ENCODE data around the gene CCDC88A.
"Not testable (repeated sequence)": the region's sequence is repeated elsewhere in the genome, so short reads cannot be mapped to it uniquely, and the experiment has no call there.

CCDC88A gene

GRCh38 chr2:55421326-55421725, 1.7 kb upstream of the CCDC88A start:
- DNase-seq (ENCODE audit: low read depth in 2 of 2), result no peak

GRCh38 chr2:55420871-55421270, 1.2 kb upstream of the CCDC88A start:
- DNase-seq (ENCODE audit: low read depth in 2 of 2), result no peak

GRCh38 chr2:55420439-55420725, 726 bp upstream of the CCDC88A start:
- no peak for DNase-seq (ENCODE audit: low read depth in 2 of 2)

DNA sequence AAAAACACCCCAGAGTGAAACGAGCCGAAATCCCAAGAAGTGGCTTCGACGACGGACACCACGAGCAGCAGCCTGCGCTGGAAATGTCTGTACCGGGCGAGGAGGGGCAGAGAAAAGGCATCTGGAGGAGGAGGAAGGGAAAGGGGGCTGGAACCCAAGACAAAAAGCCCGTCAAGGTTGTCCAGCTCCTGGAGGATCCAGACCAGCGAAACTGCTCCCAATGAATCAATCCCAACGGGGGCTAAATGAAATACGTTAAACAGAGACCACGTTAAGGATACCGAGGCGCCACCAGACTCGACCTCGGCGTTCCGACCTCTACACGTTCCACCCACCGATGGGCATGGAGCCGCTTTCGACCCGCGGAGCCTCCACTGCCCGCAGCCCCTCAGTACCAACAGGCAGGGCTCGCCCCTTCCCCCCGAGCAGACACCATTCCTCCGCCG, 400 bp downstream of the CCDC88A start:
- DNase-seq (ENCODE audit: low read depth in 2 of 2), result no peak

GRCh38 chr2:55418512-55419232, 984 bp downstream of the CCDC88A start:
- DNase-seq (ENCODE audit: low read depth in 2 of 2), result no peak

DNA sequence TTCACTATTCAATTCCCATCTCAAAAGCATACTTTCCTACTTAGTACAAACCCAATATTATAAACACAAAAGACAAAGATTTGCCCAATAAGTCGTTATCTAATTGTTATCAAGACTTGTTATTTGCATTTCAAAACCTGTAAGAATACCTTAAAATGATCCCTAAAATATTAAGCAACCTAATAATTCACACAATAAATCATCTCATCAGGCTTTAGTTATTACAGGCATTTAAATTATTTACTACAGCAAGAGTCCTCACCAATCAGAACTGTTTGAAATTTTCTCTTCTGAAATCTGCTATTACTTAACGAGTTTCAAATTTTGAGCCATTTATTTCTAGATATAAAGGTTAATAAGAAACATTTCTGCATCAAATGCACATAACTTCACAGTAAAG, 1.6 kb downstream of the CCDC88A start:
- DNase-seq (ENCODE audit: low read depth in 2 of 2), result no peak

DNA sequence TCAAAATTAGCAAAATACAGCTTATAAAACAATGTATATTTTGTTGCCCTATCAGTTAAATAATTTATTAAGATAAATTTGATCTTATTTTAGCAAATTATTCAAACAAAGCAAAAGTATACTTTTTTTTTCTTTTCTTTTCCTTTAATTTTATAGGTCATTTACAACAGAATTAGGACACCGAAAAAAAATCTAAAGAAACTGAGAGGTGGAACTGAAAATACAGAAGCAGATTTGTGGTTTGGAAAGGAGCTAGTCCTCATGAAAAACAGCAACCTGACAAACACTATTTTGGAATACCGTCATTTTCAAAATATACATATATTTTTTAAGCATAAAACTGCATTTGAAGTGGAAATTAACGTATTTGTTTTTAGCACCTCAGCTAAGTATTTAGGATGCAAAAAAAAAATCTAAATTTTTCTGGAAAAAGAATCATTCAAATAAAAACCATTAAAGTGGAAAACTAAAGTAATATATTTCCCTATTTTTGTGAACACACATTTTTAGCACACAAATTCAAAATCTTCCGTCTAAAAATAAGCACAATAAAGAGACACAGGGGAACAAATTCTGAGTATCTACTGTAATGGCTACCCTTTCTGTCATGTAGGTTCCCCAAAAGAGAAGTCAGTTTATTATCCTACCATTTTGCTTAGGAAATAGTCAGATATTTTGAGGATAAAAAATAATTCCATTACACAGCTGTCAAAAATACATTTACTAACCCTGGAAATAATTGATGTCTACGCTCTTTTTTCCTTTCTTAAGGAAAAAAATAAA, 2.7 kb downstream of the CCDC88A start:
- DNase-seq (ENCODE audit: low read depth in 2 of 2), result no peak

GRCh38 chr2:55415300-55415699, 4.4 kb downstream of the CCDC88A start:
- DNase-seq (ENCODE audit: low read depth in 2 of 2), result no peak

- DNase-seq (ENCODE audit: low read depth in 2 of 2), result no peak
Observed at GRCh38 chr2:55408918-55409868, 10.5 kb downstream of the CCDC88A start.

DNA sequence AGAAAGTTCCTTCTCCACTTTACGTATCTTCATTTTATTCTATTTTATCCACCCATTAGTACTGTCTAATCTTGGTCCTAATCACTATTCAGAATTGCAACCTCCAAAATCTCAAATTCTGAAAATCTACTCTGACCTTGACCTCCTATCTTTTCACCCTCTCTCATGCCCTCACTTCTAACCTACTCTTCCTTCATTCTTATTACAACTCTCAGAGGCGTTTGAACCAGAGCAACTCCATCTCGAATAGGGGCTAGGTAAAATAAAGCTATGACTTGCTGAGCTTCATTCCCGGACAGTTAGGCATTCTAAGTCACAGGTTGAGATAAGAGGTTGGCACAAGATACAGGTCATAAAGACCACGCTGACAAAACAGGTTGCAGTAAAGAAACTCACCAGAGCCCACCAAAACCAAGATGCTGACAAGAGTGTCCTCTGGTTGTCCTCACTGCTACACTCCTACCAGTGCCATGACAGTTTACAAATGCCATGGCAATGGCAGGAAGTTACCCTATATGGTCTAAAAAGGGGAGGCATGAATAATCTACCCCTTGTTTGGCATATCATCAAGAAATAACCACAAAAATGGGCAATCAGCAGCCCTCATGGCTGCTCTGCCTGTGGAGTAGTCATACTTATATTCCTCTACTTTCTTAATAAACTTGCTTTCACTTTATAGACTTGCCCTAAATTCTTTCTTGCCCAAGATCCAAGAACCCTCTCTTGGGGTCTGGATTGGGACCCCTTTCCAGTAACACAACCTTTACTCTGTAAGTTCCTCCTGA, 11.4 kb downstream of the CCDC88A start:
- DNase-seq (ENCODE audit: low read depth in 2 of 2), result no peak

- DNase-seq (ENCODE audit: low read depth in 2 of 2), result no peak
Observed at GRCh38 chr2:55405116-55405515, 14.5 kb downstream of the CCDC88A start.

- no peak for DNase-seq (ENCODE audit: low read depth in 2 of 2)
Observed at GRCh38 chr2:55403256-55403998, 16.2 kb downstream of the CCDC88A start.

DNA sequence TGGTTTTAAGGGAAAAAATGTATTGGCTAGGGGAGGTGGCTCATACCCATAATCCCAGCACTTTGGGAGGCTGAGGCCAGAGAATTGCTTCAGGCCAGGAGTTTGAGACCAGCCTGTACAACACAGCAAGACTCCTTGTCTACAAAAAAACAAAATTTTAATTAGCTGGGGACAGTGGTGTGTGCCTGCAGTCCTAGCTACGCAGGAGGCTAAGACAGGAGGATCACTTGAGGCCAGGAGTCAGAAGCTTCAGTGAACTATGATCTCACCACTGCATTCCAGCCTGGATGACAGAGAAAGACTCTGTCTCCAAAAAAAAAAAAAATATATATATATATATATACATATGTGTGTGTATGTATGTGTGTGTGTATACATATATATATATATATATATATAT, 18.5 kb downstream of the CCDC88A start:
- DNase-seq (ENCODE audit: low read depth in 2 of 2), result no peak

- DNase-seq (ENCODE audit: low read depth in 2 of 2), result no peak
Observed at GRCh38 chr2:55400332-55400731, 19.3 kb downstream of the CCDC88A start.

DNA sequence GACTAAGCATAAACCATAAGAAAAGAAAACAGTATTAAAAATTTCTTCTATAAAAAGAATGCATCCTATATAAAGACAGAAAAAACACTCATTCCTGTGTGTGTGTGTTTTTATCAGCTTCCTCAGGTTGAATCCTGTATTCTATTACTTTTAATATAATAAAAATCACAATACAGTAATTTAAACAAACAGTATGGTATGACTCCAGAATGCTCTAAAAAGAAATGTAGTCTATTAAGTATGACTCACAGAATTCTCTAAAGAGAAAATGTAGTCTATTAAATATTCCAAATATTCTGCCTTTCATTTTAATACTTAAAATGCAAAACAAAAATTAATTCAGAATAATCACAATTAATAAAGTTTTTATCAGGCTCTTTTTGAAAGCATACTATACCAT, 19.8 kb downstream of the CCDC88A start:
- no peak for DNase-seq (ENCODE audit: low read depth in 2 of 2)

DNA sequence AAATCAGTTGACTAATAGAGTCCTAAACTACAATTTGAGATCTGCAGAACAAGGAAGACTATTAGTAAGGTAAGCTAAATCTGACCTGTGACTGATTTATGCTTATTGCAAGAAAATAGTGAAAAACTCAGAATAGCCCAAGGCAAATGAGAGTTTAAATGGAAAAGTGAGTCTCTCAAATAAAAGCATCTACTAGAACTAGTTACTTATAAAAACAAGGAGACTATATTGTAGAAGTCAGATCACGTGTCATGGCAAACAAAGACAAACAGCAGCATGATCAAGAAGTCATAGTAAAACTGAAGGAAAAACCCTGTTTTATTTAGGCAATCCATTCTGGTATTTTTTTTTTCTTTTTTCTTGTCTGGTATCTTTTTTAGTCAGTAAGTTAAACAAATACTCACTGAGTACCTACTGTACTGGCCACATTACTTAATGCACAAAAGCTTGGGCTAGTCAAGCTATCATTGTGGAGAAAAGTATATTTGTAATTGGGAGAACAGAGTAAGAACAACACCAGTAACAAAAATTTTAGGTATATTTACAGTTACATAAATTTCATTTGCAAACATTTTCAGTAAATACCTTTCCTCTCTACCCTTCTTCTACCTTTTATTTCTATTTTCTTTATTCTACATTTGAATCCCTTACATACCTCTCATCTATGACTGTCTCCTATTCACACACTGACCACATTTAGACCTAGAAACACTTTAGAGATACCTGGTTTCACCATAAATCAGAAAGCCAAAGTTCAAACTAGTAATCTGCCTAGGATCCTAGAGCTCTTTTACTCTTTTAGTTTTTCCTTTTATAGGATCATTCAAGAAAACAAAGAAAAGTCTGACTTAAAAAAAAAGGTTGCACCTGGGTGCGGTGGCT, 23.7 kb downstream of the CCDC88A start:
- no peak for DNase-seq (ENCODE audit: low read depth in 2 of 2)

GRCh38 chr2:55391615-55392242, 27.9 kb downstream of the CCDC88A start:
- DNase-seq (ENCODE audit: low read depth in 2 of 2), result no peak

DNA sequence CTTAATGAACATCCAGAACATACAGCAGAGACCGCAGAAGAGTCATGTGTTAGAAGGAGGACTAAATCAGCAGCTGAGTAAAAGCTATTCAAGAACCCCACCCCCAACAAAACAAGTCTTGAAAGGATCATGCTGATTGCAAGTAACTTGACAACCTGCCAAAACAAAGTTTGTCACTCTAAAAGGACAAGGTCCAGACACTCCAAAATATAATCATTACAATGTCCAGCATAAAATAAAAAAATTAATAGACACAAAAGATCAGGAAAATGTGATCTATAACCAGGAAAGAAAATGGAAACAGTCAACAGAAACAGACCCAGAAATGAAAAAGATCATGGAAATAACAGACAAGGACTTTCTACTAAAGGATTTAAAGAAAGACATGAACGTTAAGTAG, 28.5 kb downstream of the CCDC88A start:
- DNase-seq (ENCODE audit: low read depth in 2 of 2), result no peak

DNA sequence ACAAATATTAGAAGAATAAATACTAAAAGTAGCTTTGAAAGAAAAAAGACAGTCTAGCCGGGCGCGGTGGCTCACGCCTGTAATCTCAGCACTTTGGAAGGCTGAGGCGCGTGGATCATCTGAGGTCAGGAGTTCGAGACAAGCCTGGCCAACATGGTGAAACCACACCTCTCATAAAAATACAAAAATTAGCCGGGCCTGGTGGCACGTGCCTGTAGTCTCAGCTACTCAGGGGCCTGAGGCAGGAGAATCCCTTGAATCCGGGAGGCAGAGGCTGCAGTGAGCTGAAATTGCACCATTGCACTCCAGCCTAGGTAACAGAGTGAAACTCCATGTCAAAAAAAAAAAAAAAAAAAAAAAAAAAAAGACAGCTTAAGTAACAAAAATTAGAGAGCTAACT, 34.1 kb downstream of the CCDC88A start:
- DNase-seq (ENCODE audit: low read depth in 2 of 2), result not testable (repeated sequence)

All from activated CD8-positive, alpha-beta memory T cell treated with anti-CD3 and anti-CD28 coated beads for 4 hours (primary cell).